ENCODE measurements around the gene DGKG.

The DGKG gene

GRCh38 chr3:186207515-186207914 is 154.5 kb downstream of the DGKG start:
- DNase-seq, result no peak

- DNase-seq, result no peak
Measured at GRCh38 chr3:186200726-186201125, 161.3 kb downstream of the DGKG start.

DNA sequence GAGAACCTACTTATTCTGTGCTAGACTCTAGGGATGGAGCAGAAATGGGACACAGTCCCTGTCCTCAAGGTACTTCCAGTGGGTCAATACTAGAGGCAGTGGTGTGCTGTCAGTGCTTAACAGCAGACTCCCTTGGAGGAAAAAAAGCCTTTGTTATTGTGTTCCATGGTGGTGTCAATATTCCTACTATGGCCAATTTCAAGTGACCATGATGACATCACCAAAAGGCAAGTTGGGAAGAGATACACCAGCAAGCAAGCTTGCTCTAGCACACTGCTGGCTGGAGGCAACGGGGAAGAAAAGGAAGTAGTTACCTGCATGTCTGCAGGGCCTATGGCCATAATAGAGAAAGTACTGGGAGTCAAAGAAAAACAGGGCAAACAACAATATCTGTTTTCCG is 163.6 kb downstream of the DGKG start:
- no peak for DNase-seq

GRCh38 chr3:186194451-186194811 is 167.6 kb downstream of the DGKG start:
- no peak for DNase-seq

- no peak for DNase-seq
Measured at GRCh38 chr3:186193534-186194450, 168.2 kb downstream of the DGKG start.

DNA sequence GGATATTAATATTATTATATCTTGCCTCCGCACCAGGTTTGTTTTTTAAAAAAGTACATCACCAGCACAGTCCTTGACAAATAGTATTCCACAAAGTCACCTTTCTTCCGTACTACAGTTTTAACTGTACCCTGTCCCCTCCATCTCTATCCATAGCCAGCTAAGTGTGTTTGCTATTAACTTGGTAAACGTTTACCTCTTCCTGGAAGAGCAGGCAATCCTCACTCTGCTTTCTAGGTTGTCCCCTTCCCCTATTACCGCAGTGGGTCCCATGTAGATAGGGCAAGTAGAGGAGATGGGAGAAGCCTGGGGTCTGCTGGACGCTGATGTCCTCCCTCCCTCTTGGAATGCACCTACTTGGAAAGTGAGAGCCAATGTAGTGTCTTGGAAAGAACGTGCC is 169.2 kb downstream of the DGKG start:
- DNase-seq, result no peak

- no peak for DNase-seq
Measured at GRCh38 chr3:186189492-186189891, 172.5 kb downstream of the DGKG start.

DNA sequence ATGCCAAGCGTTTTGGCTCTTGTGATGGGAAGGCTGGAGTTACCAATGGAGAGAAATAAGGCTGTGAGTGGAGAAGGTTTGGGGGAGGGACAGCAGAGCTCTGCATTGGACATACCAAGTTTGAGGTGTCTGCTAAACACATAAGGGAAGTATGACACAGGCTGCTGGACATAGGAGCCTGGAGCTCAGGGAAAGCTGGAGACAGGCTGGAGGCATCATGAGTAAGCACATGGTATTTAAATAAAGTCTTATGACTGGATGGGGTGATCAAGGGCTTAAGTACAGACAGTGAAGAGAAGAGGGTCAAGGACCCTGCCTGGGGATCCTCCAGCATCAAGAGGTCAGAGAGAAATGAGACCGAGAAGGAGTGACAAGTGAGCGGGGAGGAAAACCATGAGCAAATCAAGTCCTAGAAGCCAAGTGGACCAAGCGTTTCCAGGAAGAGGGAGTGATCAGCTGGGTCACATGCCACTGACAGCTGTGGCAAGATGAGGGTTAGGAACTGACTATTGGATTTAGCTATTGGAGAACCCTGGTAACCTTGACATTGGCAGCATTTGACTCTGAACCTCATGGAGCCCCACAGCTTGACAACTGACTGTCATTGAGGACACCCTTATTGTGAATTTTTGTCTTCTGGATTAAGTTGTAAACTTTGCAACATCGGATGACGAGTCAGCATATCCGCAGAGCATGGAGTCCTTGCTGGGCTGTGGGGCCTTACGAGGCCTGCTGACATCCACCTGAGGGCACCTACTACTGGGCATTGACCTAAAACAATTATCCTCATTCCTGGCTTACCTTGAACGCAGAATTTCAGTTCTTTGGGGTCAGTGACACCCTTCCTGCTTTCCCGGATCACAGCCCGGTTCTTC is 174.4 kb downstream of the DGKG start:
- DNase-seq, result no peak

DNA sequence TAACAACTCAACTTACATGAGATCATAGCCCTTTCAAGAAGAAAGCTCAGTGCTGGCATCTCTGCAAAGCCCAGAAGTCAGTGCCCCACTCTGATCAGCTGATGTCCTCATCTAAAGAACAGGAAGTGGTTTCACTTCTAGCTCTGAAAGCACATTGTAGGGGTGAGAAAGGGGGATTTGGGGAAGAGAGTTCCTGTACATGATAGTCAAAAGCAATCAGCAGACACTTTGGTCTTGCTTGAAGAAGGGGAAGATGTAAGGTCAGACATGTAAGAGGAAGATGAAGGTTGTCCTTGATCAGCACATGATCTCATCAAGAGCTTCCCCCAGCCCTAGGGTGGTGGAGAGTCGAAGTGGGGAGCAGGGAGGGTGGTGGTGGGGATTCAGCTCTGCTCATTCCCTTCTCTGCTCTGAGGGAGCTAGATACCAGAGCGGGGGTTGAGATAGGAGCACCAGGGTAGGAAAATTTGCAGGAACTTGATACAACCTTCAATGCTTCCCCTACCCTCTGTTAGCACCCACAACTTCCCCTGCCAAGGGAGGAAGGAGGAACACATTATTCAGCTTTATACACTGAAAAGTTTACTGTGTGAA is 176.7 kb downstream of the DGKG start:
- no peak for DNase-seq

DNA sequence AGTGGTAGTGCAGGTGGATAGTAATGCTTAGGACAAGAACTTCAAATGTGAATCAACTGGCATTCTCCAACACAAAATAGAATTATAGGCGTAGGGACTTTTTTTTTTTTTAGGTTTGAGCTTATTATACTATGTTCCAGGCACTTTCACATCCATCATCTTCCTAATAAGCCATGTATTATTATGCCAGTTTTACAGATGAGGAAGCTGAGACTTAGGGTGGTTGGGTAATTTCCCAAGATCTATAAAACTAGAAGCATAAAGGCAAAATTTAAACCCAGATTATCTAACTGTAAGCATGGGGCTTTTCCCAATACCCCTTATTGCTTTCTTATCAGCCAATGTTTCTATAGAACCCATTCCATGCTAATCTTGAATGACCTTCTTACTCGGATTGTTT is 178.0 kb downstream of the DGKG start:
- DNase-seq, result no peak

DNA sequence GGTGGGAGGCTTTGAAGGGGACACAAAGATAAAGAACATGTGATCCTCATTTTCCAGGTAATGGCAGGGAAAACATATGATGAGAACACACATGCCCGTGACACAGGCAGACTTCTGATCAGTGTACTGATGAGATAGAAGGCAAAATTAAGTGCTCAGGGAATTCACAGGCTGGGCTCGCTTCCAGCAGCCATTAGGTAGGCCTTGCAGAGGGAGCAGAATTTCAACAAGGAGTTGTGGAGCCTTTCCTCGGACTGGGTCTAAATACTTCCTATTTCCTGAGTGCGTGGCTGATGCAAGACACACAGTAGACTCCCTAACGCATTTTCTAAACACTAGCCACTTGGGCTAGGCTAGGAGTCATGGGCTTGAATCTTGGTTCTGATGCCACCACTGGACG is 179.2 kb downstream of the DGKG start:
- no peak for DNase-seq

- no peak for DNase-seq
Measured at GRCh38 chr3:186181901-186182300, 180.1 kb downstream of the DGKG start.

DNA sequence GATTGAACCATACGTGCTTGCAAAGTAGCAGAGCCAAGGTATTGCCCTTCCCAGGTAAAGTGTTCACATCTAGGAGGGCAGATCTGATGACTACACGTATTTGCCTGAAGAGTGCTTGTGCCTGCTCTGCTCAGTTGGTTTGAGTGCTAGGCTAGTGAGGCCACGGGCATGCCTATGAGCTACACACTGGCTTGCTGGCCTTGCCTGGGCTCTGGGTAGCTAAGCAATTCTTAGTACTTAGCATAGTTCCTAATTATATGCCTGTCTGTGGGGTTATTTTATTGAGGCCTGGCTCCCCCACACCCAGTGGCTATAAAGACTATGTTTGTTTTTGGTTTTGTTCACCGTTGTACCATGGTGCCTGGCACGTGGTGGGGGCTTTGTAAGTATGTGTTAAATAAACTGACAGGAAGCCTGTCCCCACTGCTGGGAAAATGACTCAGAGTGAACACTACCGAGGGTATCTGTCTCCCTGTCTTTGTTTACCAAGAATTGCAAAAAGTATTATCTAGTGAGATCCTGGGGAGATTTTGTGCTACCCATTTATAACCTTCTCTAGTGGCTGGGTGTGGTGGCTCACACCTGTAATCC is 181.0 kb downstream of the DGKG start:
- no peak for DNase-seq

GRCh38 chr3:186180151-186180550 is 181.9 kb downstream of the DGKG start:
- DNase-seq, result no peak

- no peak for DNase-seq
Measured at GRCh38 chr3:186178412-186178811, 183.6 kb downstream of the DGKG start.

- DNase-seq, result no peak
Measured at GRCh38 chr3:186176373-186176990, 185.6 kb downstream of the DGKG start.

DNA sequence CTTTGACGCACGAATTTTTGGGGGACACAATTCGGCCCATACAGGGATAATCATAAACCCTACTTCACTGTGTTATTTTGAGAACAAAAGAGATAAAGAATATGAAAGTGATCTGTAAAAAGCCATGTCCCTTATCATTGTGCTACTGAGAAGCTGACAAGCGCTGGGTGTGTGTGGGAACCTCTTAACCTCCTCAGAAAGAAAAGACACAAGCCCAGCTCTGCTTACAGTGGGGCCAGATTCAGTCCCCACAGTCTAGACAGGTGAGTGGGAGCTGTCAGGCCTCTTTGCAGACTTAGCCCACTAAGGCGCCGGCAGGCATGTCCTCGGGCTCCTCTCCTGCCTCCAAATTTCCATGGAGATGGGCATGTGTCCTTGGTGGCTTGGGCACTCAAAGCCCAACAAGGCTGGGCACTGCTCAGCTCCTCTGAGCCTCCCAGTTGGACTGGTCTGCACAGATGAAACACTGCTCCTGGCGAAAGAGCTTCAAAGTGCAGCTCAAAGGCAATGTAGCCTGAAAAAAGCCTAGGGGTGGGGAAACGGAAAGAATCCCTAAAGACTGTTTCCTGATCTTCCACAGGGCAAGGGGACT is 188.7 kb downstream of the DGKG start:
- DNase-seq, result no peak

DNA sequence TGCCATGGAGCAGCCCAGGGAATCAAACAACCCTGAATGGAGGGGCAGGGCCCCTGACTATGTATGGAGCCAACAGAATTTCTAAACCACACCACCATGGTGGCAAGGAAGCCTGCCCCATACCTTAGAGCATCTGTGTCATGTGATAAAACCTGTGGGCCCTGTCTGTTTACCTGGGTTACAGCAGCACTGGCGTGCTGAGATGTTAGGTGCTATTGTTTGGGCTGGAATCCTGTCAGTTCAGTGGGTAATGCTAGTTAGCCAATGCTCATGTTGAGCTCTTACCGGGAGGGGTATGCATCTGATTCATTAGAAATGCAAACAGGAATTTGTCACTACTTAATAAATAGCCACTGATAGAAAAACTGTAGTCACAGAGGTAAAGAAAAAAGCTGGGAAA is 189.7 kb downstream of the DGKG start:
- no peak for DNase-seq

GRCh38 chr3:186171521-186171920 is 190.5 kb downstream of the DGKG start:
- no peak for DNase-seq

DNA sequence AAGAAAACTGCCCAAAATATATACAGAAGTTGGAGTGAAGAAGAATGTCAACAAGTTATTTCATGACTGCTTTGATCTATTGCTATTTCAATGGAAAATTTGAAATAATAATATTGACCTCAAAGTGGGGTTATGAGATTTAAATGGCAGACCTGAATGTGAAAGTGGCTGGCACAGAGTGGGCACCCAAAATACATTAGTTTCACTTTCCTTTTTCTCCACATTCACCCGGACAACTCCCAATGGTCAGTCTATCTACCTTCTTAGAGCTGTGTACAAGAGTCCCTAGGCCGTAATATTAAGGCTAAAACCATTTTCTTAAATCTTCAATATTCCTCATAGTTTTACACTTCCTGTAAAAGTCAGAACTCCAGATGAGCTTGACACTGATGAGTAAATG is 191.5 kb downstream of the DGKG start:
- DNase-seq, result no peak

- DNase-seq, result no peak
Measured at GRCh38 chr3:186169379-186169778, 192.7 kb downstream of the DGKG start.

GRCh38 chr3:186168976-186169375 is 193.1 kb downstream of the DGKG start:
- no peak for DNase-seq
